K562 (cell line): Measurements from ENCODE around the gene UBA52. TPM values are rescaled to one million over a fixed set of nuclear protein-coding genes. Genes with fewer than 3 reads are reported as not detected.
A peak's percentile ranks its signal among the peaks of the same experiment; 100 is the strongest.

ENCODE experiments used
- ARID2 ChIP-seq: fragments of 450-650 bp; IDR thresholded peaks from 2 replicates; pipeline ENCODE4 v1.6.1; 2017; ENCODE audit warnings: antibody characterized with exemption, mild to moderate bottlenecking
- BRD9 ChIP-seq: fragments of 450-650 bp; IDR thresholded peaks from 2 replicates; pipeline ENCODE4 v1.6.1; 2018; ENCODE audit warnings: low read depth; ENCODE audit not compliant: partially characterized antibody
- CBX5 ChIP-seq: IDR thresholded peaks from 2 replicates; pipeline ENCODE4 v1.6.1; 2014; ENCODE audit warnings: low read depth, borderline replicate concordance
- DMBX1 ChIP-seq: fragments of 250-450 bp; sonication (Bioruptor Pico); IDR thresholded peaks from 2 replicates; pipeline ENCODE4 v1.8.0; 2022; ENCODE audit warnings: inconsistent platforms, mild to moderate bottlenecking, moderate library complexity, borderline replicate concordance
- FOXA1 ChIP-seq: fragments of 450-650 bp; IDR thresholded peaks from 2 replicates; pipeline ENCODE4 v1.6.1; 2016; ENCODE audit warnings: mild to moderate bottlenecking, borderline replicate concordance
- KAT2B ChIP-seq: IDR thresholded peaks from one replicate; pipeline ENCODE4 v1.6.1; 2012; ENCODE audit warnings: low read depth, mild to moderate bottlenecking, control low read depth, inconsistent platforms, low read length, moderate library complexity
- KDM4B ChIP-seq, 2 experiments: fragments of 450-650 bp in 1 of 2; sonication (generic) in 1 of 2; IDR thresholded peaks; 2 replicates each; pipeline ENCODE4 v1.6.1; 2016 to 2017; ENCODE audit warnings: borderline replicate concordance in 2 of 2, antibody characterized with exemption in 1 of 2, low read depth in 1 of 2, mild to moderate bottlenecking in 1 of 2
- KLF13 ChIP-seq: fragments of 450-650 bp; IDR thresholded peaks from 2 replicates; pipeline ENCODE4 v1.6.1; 2016; ENCODE audit warnings: missing genetic modification characterization, low read depth, mild to moderate bottlenecking, missing compliant biosample characterization, moderate library complexity, borderline replicate concordance
- MCM7 ChIP-seq, 2 experiments: fragments of 450-650 bp; IDR thresholded peaks; 2 replicates each; pipeline ENCODE4 v1.6.1; 2016 to 2018
- MED1 ChIP-seq: sonication (generic); formaldehyde crosslinking; IDR thresholded peaks from 2 replicates; pipeline ENCODE4 v1.8.1; 2023; ENCODE audit warnings: missing genetic modification reagents, borderline replicate concordance
- NR4A1 ChIP-seq, 2 experiments: fragments of 250-450 bp in 1 of 2; fragments of 450-650 bp in 1 of 2; sonication (Bioruptor Pico) in 1 of 2; IDR thresholded peaks; 2 replicates each; pipeline versions ENCODE4 v1.4.0 to v1.6.1; 2016 to 2020; ENCODE audit warnings: mild to moderate bottlenecking in 2 of 2, missing compliant biosample characterization in 1 of 2, missing genetic modification characterization in 1 of 2, moderate library complexity in 1 of 2
- RFX1 ChIP-seq: fragments of 450-650 bp; IDR thresholded peaks from 2 replicates; pipeline ENCODE4 v1.6.1; 2016; ENCODE audit warnings: mild to moderate bottlenecking, moderate library complexity
- SLC30A9 ChIP-seq: fragments of 250-450 bp; sonication (Bioruptor Pico); IDR thresholded peaks from 2 replicates; pipeline ENCODE4 v1.8.0; 2022; ENCODE audit warnings: mild to moderate bottlenecking, moderate library complexity
- SMARCA5 ChIP-seq: fragments of 450-650 bp; IDR thresholded peaks from 2 replicates; pipeline ENCODE4 v1.6.1; 2016
- TAL1 ChIP-seq: fragments of 450-650 bp; IDR thresholded peaks from 2 replicates; pipeline ENCODE4 v1.6.1; 2016; ENCODE audit warnings: mild to moderate bottlenecking
- ZFP30 ChIP-seq: fragments of 250-450 bp; sonication (Bioruptor Pico); IDR thresholded peaks from 2 replicates; pipeline ENCODE4 v1.8.0; 2022; ENCODE audit warnings: moderate library complexity, mild to moderate bottlenecking, inconsistent platforms, borderline replicate concordance
- ZFP36 ChIP-seq: fragments of 150-350 bp; IDR thresholded peaks from 2 replicates; pipeline ENCODE4 v1.6.1; 2018; ENCODE audit warnings: low read length, low read depth; ENCODE audit not compliant: partially characterized antibody
- ZKSCAN3 ChIP-seq: fragments of 250-450 bp; sonication (Bioruptor Pico); IDR thresholded peaks from 2 replicates; pipeline ENCODE4 v1.4.0; 2020
- ZKSCAN8 ChIP-seq: fragments of 200-800 bp; sonication (Bioruptor generic); IDR thresholded peaks from 2 replicates; pipeline ENCODE4 v1.6.1; 2016; ENCODE audit warnings: missing genetic modification characterization, missing compliant biosample characterization
- ZNF584 ChIP-seq: fragments of 200-800 bp; sonication (Bioruptor generic); IDR thresholded peaks from 2 replicates; pipeline ENCODE4 v1.6.1; 2016; ENCODE audit warnings: low read depth, mild to moderate bottlenecking, missing genetic modification characterization, missing compliant biosample characterization
- ZNF75A ChIP-seq: fragments of 450-650 bp; formaldehyde crosslinking; IDR thresholded peaks from 2 replicates; pipeline ENCODE4 v1.4.0; 2020; ENCODE audit warnings: mild to moderate bottlenecking
- ZNF77 ChIP-seq: fragments of 250-450 bp; sonication (Bioruptor Pico); IDR thresholded peaks from 2 replicates; pipeline ENCODE4 v1.5.0; 2020
- ZNF780A ChIP-seq: fragments of 250-450 bp; sonication (Bioruptor Pico); IDR thresholded peaks from 2 replicates; pipeline ENCODE4 v1.5.0; 2021; ENCODE audit warnings: mild to moderate bottlenecking
- polyA plus RNA-seq, 8 experiments: library from polyadenylated mRNA; depleted of rRNA in 4 of 8; stranded (reverse) in 5 of 8; unstranded in 3 of 8; fragments of >200 nt; fragmentation: Nextera tagmentation in 2 of 8; fragmentation: Illumina TruSeq in 1 of 8; extraction: Ambion mirVana in 2 of 8; extraction: Trizol in 1 of 8; gene quantifications; 2 replicates each; pipeline versions ENCODE4 v1.2.1 to v1.2.3, GENCODE V29; 2011 to 2014; ENCODE audit warnings: inconsistent platforms in 1 of 8, missing spikeins in 1 of 8
- total RNA-seq, 7 experiments: library from RNA; depleted of rRNA in 6 of 7; stranded (reverse); fragments of >200 nt in 6 of 7; fragmentation: Illumina TruSeq in 2 of 7; extraction: Trizol in 2 of 7; gene quantifications; 2 replicates each; pipeline versions ENCODE4 v1.2.1 to v1.2.3, GENCODE V29; 2011 to 2021; ENCODE audit warnings: low replicate concordance in 1 of 7
- TF ChIP-seq, protein P1 (sequence below): sonication (generic); formaldehyde crosslinking; IDR thresholded peaks from 2 replicates; pipeline ENCODE4 v1.8.1; 2022; ENCODE audit warnings: missing genetic modification reagents
- TF ChIP-seq, protein P2 (sequence below): IDR thresholded peaks from 2 replicates; pipeline ENCODE4 v1.6.1; 2014; ENCODE audit warnings: antibody characterized with exemption
- TF ChIP-seq, protein P3 (sequence below): sonication (generic); formaldehyde crosslinking; IDR thresholded peaks from 2 replicates; pipeline ENCODE4 v1.8.0; 2022; ENCODE audit warnings: missing genetic modification reagents, mild to moderate bottlenecking, borderline replicate concordance
- TF ChIP-seq, protein P4 (sequence below): sonication (generic); formaldehyde crosslinking; IDR thresholded peaks from 2 replicates; pipeline ENCODE4 v1.9.0; 2022; ENCODE audit warnings: mild to moderate bottlenecking, missing genetic modification reagents

Gene UBA52
- total and polyA plus RNA-seq, 9 of the 15 experiments (the other 6 are each of a cell fraction or from before 2014, with no cell fraction given): 1,110 to 2,751 (median 1,733) TPM

DNA sequence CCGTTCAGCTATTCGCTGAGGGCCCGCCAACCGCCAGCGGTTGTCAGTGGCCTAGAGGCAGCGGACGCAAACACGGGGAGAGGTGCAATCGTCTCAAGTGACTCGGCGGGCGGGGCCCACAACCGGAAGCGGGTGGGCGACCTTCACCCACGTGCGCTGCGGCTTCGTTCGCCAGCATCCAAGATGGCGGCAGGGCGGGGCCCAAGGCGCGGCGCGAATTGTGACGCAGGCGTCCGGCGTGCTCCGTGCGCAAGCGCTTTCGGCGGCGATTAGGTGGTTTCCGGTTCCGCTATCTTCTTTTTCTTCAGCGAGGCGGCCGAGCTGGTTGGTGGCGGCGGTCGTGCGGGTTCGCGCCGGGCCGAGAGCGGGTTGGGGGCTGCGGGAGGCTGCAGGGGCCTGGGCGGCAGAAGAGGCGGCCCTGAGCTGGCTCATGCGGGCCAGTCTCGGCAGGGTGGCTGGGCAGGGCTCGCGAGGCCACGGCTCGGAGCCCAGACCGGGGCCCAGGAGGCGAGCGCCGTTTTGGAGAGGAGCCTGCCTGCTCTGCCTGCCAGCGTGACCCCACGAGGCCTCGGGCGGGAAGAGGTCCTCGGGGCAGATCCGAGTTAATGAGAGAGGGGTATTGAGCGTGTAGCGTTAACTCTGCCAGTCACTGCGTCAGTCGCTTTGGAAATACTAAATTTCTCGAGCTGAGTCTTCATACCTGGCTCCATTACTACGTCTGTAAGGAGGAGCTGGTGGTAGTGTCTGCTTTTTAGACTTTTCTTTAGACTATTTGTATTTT, at the start of gene UBA52 (continued):
- TF ChIP-seq, protein P1, sequence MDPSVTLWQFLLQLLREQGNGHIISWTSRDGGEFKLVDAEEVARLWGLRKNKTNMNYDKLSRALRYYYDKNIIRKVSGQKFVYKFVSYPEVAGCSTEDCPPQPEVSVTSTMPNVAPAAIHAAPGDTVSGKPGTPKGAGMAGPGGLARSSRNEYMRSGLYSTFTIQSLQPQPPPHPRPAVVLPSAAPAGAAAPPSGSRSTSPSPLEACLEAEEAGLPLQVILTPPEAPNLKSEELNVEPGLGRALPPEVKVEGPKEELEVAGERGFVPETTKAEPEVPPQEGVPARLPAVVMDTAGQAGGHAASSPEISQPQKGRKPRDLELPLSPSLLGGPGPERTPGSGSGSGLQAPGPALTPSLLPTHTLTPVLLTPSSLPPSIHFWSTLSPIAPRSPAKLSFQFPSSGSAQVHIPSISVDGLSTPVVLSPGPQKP (CRISPR knock-in tag): no peak
- no peak for TF ChIP-seq SLC30A9 (CRISPR knock-in tag)
- no peak for TF ChIP-seq ARID2
- peak in 1 of 2 experiments; percentile 76; a peak in 1 of 4 replicates for TF ChIP-seq KDM4B (IDR thresholded peaks at IDR 0.05; ENCODE audit: borderline replicate concordance in 2 of 2, low read depth in 1 of 2)
- no peak for TF ChIP-seq ZKSCAN8 (CRISPR knock-in tag)
- TF ChIP-seq, protein P2, sequence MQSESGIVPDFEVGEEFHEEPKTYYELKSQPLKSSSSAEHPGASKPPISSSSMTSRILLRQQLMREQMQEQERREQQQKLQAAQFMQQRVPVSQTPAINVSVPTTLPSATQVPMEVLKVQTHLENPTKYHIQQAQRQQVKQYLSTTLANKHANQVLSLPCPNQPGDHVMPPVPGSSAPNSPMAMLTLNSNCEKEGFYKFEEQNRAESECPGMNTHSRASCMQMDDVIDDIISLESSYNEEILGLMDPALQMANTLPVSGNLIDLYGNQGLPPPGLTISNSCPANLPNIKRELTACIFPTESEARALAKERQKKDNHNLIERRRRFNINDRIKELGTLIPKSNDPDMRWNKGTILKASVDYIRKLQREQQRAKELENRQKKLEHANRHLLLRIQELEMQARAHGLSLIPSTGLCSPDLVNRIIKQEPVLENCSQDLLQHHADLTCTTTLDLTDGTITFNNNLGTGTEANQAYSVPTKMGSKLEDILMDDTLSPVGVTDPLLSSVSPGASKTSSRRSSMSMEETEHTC: peak; percentile 97
- TF ChIP-seq RFX1: no peak
- TF ChIP-seq BRD9: no peak
- no peak for TF ChIP-seq MED1 (CRISPR knock-in tag)
- no peak for TF ChIP-seq NR4A1 (CRISPR knock-in tag; IDR thresholded peaks at IDR 0.05)
- no peak for TF ChIP-seq NR4A1 (tag; IDR thresholded peaks at IDR 0.05)
- no peak for TF ChIP-seq ZKSCAN3
- peak; percentile 36; the same call in 1 of the 2 replicates for TF ChIP-seq ZNF780A (CRISPR knock-in tag)
- no peak for TF ChIP-seq ZNF75A
- TF ChIP-seq, protein P3, sequence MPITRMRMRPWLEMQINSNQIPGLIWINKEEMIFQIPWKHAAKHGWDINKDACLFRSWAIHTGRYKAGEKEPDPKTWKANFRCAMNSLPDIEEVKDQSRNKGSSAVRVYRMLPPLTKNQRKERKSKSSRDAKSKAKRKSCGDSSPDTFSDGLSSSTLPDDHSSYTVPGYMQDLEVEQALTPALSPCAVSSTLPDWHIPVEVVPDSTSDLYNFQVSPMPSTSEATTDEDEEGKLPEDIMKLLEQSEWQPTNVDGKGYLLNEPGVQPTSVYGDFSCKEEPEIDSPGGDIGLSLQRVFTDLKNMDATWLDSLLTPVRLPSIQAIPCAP (CRISPR knock-in tag): no peak
- TF ChIP-seq MCM7 (IDR thresholded peaks at IDR 0.05): no peak
- TF ChIP-seq ZNF584 (CRISPR knock-in tag): peak; percentile 47; the same call in 1 of the 2 replicates
- no peak for TF ChIP-seq DMBX1 (CRISPR knock-in tag)
- no peak for TF ChIP-seq SMARCA5
- TF ChIP-seq, protein P4, sequence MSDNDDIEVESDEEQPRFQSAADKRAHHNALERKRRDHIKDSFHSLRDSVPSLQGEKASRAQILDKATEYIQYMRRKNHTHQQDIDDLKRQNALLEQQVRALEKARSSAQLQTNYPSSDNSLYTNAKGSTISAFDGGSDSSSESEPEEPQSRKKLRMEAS (CRISPR knock-in tag): peak; percentile 100
- TF ChIP-seq KLF13 (tag): peak; percentile 82; the same call in 1 of the 2 replicates
- no peak for TF ChIP-seq CBX5
- TF ChIP-seq ZNF77 (CRISPR knock-in tag): no peak
- no peak for TF ChIP-seq KAT2B
- TF ChIP-seq ZFP36: no peak
- no peak for TF ChIP-seq ZFP30 (CRISPR knock-in tag)
- no peak for TF ChIP-seq FOXA1
- no peak for TF ChIP-seq TAL1
